ENCODE results near the gene LGR6. TPM values are rescaled to one million over a fixed set of nuclear protein-coding genes. Genes with fewer than 3 reads are reported as not detected.
A peak's percentile ranks its signal among the peaks of the same experiment; 100 is the strongest.

Gene LGR6
- total and polyA plus RNA-seq, 2 of the 8 experiments (the other 6 are each of a cell fraction or from before 2014, with no cell fraction given): 0.50 to 1.0 TPM

GRCh38 chr1:202210385-202210784, 16.8 kb downstream of the LGR6 start:
- Histone ChIP-seq H2AK5ac (ENCODE audit: low read depth, low read length) (no peak overlapping the region), H3K4me3 (ENCODE audit: extremely low read depth in 1 of 4, insufficient read depth in 2 of 4, low read depth in 3 of 4, low read length in 4 of 4) (no peak overlapping the region), H3K4me2 (ENCODE audit: insufficient read depth in 1 of 2, low read depth in 2 of 2, low read length in 2 of 2) (no peak overlapping the region), H3K36me3 (ENCODE audit: control insufficient read depth in 2 of 4, insufficient read depth in 4 of 4, low read length in 3 of 4) (no peaks in the 10 kb centered on the region), H4K91ac (replicated peaks; ENCODE audit: insufficient read length, low read length) (no peak overlapping the region), H2BK15ac (ENCODE audit: low read length) (no peak overlapping the region), H3K27me3 (replicated peaks in 1 of 4; ENCODE audit: control insufficient read depth in 3 of 4, extremely low read depth in 1 of 4, insufficient read depth in 3 of 4, low read length in 3 of 4) (peaks cover 0 to 8% (median 5%) of the 10 kb centered on the region in 4 experiments; a peak in 5 of 7 replicates), H4K20me1 (replicated peaks in 1 of 2; ENCODE audit: control insufficient read depth in 1 of 2, insufficient read depth in 2 of 2, low read length in 2 of 2) (peaks cover 0 to 2% of the 10 kb centered on the region in 2 experiments), H4K5ac (ENCODE audit: insufficient read length, low read depth, low read length) (no peak overlapping the region), H3K23ac (ENCODE audit: insufficient read length) (no peak overlapping the region), H3K18ac (ENCODE audit: extremely low read depth, low read length) (no peak overlapping the region), H2AFZ (ENCODE audit: low read length) (no peak overlapping the region), H2BK5ac (ENCODE audit: low read depth, low read length) (no peak overlapping the region), H3K56ac (replicated peaks; ENCODE audit: insufficient read length, low read depth, low read length) (no peak overlapping the region), H2BK120ac (replicated peaks; ENCODE audit: low read depth, low read length) (no peak overlapping the region), H3K79me2 (ENCODE audit: control insufficient read depth in 1 of 2, insufficient read depth in 2 of 2, low read length in 2 of 2) (no peaks in the 10 kb centered on the region), H3K27ac (ENCODE audit: low read depth, low read length) (no peak overlapping the region), H3K4me1 (replicated peaks in 1 of 4; ENCODE audit: control insufficient read depth in 3 of 4, insufficient read depth in 4 of 4, low read length in 3 of 4) (peaks cover 0 to 3% (median under 1%) of the 10 kb centered on the region in 4 experiments; a peak in 3 of 7 replicates), H3K9ac (replicated peaks in 1 of 4; ENCODE audit: extremely low read depth in 1 of 4, low read depth in 3 of 4, low read length in 3 of 4) (no peak overlapping the region), H3K23me2 (ENCODE audit: low read depth, low read length) (peaks cover 12% of the 10 kb centered on the region; the same call in 1 of the 2 replicates), H2BK20ac (ENCODE audit: low read length) (no peak overlapping the region), H4K8ac (ENCODE audit: extremely low read depth, insufficient read depth, low read length) (no peak overlapping the region), H3K9me3 (ENCODE audit: insufficient read depth in 2 of 2, low read depth in 1 of 2, low read length in 1 of 2) (no peaks in the 10 kb centered on the region), H3K79me1 (ENCODE audit: low read depth, low read length) (no peaks in the 10 kb centered on the region; the same call in 1 of the 2 replicates), H3K4ac (replicated peaks; ENCODE audit: insufficient read length, low read depth, low read length) (no peak overlapping the region), H3K14ac (ENCODE audit: insufficient read length) (no peak overlapping the region), H2BK12ac (ENCODE audit: low read depth, low read length) (no peak overlapping the region)
- ChIA-PET POLR2A (ENCODE audit: partially characterized antibody) (interaction anchor here (1.5 kb wide), 1 partner anchor 21 kb away, joined by 3 read pairs; no protein-coding TSS in a partner anchor), CTCF (ENCODE audit: partially characterized antibody) (interaction anchor here (0.6 to 14.5 kb wide), 14 partner anchors 9 to 1057 kb away, joined by 3 to 249 read pairs (median 5); no protein-coding TSS in a partner anchor)
- FAIRE-seq (no peak), DNase-seq (ENCODE audit: low read depth in 1 of 2, low spot score in 2 of 2) (no peak)
- WGBS, 2 experiments (ENCODE audit: extremely low coverage in 1 of 2, insufficient coverage in 1 of 2, insufficient read length in 1 of 2, insufficient replicate concordance in 2 of 2, low coverage in 1 of 2, low lambda C conversion rate in 2 of 2, missing lambda C conversion rate in 1 of 2): 59% methylated on average over 6 of the region's 6 CpGs; no CpG with 5 or more reads in 1 of the 2 experiments
- peak; percentile 32 to 48; a peak in 2 of 4 replicates for TF ChIP-seq RAD21 (IDR thresholded peaks at IDR 0.05 in 1 of 2, conservative IDR thresholded peaks at IDR 0.05 in 1 of 2; ENCODE audit: low read depth in 2 of 2, low read length in 2 of 2)
- TF ChIP-seq, protein P1, sequence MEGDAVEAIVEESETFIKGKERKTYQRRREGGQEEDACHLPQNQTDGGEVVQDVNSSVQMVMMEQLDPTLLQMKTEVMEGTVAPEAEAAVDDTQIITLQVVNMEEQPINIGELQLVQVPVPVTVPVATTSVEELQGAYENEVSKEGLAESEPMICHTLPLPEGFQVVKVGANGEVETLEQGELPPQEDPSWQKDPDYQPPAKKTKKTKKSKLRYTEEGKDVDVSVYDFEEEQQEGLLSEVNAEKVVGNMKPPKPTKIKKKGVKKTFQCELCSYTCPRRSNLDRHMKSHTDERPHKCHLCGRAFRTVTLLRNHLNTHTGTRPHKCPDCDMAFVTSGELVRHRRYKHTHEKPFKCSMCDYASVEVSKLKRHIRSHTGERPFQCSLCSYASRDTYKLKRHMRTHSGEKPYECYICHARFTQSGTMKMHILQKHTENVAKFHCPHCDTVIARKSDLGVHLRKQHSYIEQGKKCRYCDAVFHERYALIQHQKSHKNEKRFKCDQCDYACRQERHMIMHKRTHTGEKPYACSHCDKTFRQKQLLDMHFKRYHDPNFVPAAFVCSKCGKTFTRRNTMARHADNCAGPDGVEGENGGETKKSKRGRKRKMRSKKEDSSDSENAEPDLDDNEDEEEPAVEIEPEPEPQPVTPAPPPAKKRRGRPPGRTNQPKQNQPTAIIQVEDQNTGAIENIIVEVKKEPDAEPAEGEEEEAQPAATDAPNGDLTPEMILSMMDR (IDR thresholded peaks at IDR 0.05; ENCODE audit: control extremely low read depth in 1 of 3, insufficient read depth in 1 of 3, low read depth in 1 of 3, low read length in 3 of 3): peak in 2 of 3 experiments; percentile 5 to 42; a peak in 3 of 4 replicates
- TF ChIP-seq KDM1A (IDR thresholded peaks at IDR 0.05; ENCODE audit: borderline replicate concordance, low read length): no peak
- no peak for TF ChIP-seq CEBPB (IDR thresholded peaks at IDR 0.05; ENCODE audit: low read depth, low read length)
- no peak for TF ChIP-seq TEAD4 (IDR thresholded peaks at IDR 0.05; ENCODE audit: low read depth, low read length)
